ENCODE results near the gene RADX.

DNA sequence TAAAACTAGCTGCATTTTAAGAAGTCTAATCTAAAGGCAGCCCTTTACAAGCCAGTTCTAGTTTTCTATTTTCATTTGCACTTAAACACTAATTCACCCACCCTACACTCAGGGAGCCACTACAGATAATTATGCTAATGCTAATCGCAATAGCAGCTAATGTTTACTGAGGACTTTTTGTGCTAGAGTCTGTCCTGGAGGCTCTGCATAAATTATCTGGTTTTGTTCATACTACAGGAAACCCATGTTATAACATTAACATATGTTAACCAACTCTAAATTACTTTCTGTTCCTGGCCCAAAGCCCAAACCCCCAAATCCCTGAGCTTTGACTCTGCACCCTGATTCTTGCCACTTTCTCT lies 480 bp upstream of the RADX start:
- TF ChIP-seq CTCF (IDR thresholded peaks at IDR 0.05; ENCODE audit: low read depth, low read length) (no peak), EZH2phosphoT487 (IDR thresholded peaks at IDR 0.05; ENCODE audit: low read depth) (no peak)
